HAP-1 (cell line): Measurements from ENCODE around the gene DHRS3.
"Not testable (repeated sequence)": the region's sequence is repeated elsewhere in the genome, so short reads cannot be mapped to it uniquely, and the experiment has no call there.

Experiments used
- DNase-seq, 2 experiments: peaks; one replicate each; pipeline ENCODE4 v3.0.0-alpha.2; 2016 to 2020; ENCODE audit warnings: low spot score in 2 of 2
- H3K27me3 ChIP-seq: fragments of 250-450 bp; sonication (Bioruptor Pico); 2 replicates; pipeline ENCODE4 v1.5.1; 2020; ENCODE audit warnings: low read depth, mild to moderate bottlenecking, moderate library complexity
- H3K36me3 ChIP-seq: fragments of 250-450 bp; sonication (Bioruptor Pico); replicated peaks from 2 replicates; pipeline ENCODE4 v1.5.1; 2020; ENCODE audit warnings: mild to moderate bottlenecking
- H3K4me1 ChIP-seq: fragments of 250-450 bp; sonication (Bioruptor Pico); 2 replicates; pipeline ENCODE4 v1.5.1; 2020; ENCODE audit warnings: mild to moderate bottlenecking
- H3K4me3 ChIP-seq: fragments of 250-450 bp; sonication (Bioruptor Pico); 2 replicates; pipeline ENCODE4 v1.5.1; 2020; ENCODE audit warnings: mild to moderate bottlenecking, moderate library complexity
- H3K9me3 ChIP-seq: fragments of 250-450 bp; sonication (Bioruptor Pico); 2 replicates; pipeline ENCODE4 v1.5.1; 2020; ENCODE audit warnings: mild to moderate bottlenecking, moderate library complexity
- in situ Hi-C: fragments of 300-500 bp; cut with MboI; formaldehyde crosslinking; loops from 3 replicates; pipeline ENCODE4 v1.14.3; 2020; ENCODE audit warnings: low sequenced_read_pairs, inconsistent platforms, mixed read lengths

The DHRS3 gene

GRCh38 chr1:12529640-12530174 is 88.3 kb downstream of the DHRS3 start:
- H3K4me3 ChIP-seq = no peak overlapping the region
- no peak for DNase-seq
- in situ Hi-C loops = no loop called here
- no peaks in the 10 kb centered on the region for H3K9me3 ChIP-seq
- no peaks in the 10 kb centered on the region for H3K27me3 ChIP-seq
- no peaks in the 10 kb centered on the region for H3K36me3 ChIP-seq
- H3K4me1 ChIP-seq = no peaks in the 10 kb centered on the region

- H3K4me1 ChIP-seq = no peaks in the 10 kb centered on the region
- H3K4me3 ChIP-seq = no peak overlapping the region
- in situ Hi-C loops = no loop called here
- no peaks in the 10 kb centered on the region for H3K9me3 ChIP-seq
- no peak for DNase-seq
- H3K36me3 ChIP-seq = no peaks in the 10 kb centered on the region
- H3K27me3 ChIP-seq = no peaks in the 10 kb centered on the region
These were observed 89.8 kb downstream of the DHRS3 start for GRCh38 chr1:12528021-12528852.

GRCh38 chr1:12527564-12527963 is 90.4 kb downstream of the DHRS3 start:
- no peak overlapping the region for H3K4me3 ChIP-seq
- no peak for DNase-seq
- in situ Hi-C loops = no loop called here

GRCh38 chr1:12525311-12526181 is 92.5 kb downstream of the DHRS3 start:
- Histone ChIP-seq H3K4me1 (no peaks in the 10 kb centered on the region), H3K36me3 (no peaks in the 10 kb centered on the region), H3K4me3 (no peak overlapping the region), H3K9me3 (no peaks in the 10 kb centered on the region), H3K27me3 (no peaks in the 10 kb centered on the region)
- DNase-seq = no peak
- in situ Hi-C loops = no loop called here

More at GRCh38 chr1:12527564-12527963, 90.4 kb downstream of the DHRS3 start:
- Histone ChIP-seq H3K36me3 (no peaks in the 10 kb centered on the region), H3K4me1 (no peaks in the 10 kb centered on the region), H3K9me3 (no peaks in the 10 kb centered on the region), H3K27me3 (no peaks in the 10 kb centered on the region)

- H3K27me3 ChIP-seq = no peaks in the 10 kb centered on the region
- in situ Hi-C loops = no loop called here
- H3K36me3 ChIP-seq = no peaks in the 10 kb centered on the region
- no peaks in the 10 kb centered on the region for H3K9me3 ChIP-seq
- DNase-seq = no peak
- no peaks in the 10 kb centered on the region for H3K4me1 ChIP-seq
- no peak overlapping the region for H3K4me3 ChIP-seq
These were observed 93.7 kb downstream of the DHRS3 start for GRCh38 chr1:12524266-12524665.

GRCh38 chr1:12522780-12523179 is 95.2 kb downstream of the DHRS3 start:
- H3K4me3 ChIP-seq, H3K4me1 ChIP-seq, H3K9me3 ChIP-seq, H3K36me3 ChIP-seq, DNase-seq, in situ Hi-C loops, H3K27me3 ChIP-seq: not testable (repeated sequence)

- H3K36me3 ChIP-seq = no peaks in the 10 kb centered on the region
- DNase-seq = no peak
- in situ Hi-C loops = no loop called here
- H3K27me3 ChIP-seq = no peaks in the 10 kb centered on the region
- no peaks in the 10 kb centered on the region for H3K9me3 ChIP-seq
- H3K4me1 ChIP-seq = no peaks in the 10 kb centered on the region
- no peak overlapping the region for H3K4me3 ChIP-seq
These were observed 96.9 kb downstream of the DHRS3 start for GRCh38 chr1:12521096-12521495.

- H3K4me3 ChIP-seq = no peak overlapping the region
- H3K4me1 ChIP-seq = no peaks in the 10 kb centered on the region
- in situ Hi-C loops = no loop called here
- no peaks in the 10 kb centered on the region for H3K9me3 ChIP-seq
- no peak for DNase-seq
- H3K27me3 ChIP-seq = no peaks in the 10 kb centered on the region
- no peaks in the 10 kb centered on the region for H3K36me3 ChIP-seq
These were observed 98.2 kb downstream of the DHRS3 start for GRCh38 chr1:12519693-12520364.

- Histone ChIP-seq H3K36me3 (no peaks in the 10 kb centered on the region), H3K27me3 (no peaks in the 10 kb centered on the region), H3K9me3 (no peaks in the 10 kb centered on the region), H3K4me1 (no peaks in the 10 kb centered on the region), H3K4me3 (no peak overlapping the region)
- in situ Hi-C loops = no loop called here
- no peak for DNase-seq
These were observed 98.9 kb downstream of the DHRS3 start for GRCh38 chr1:12518931-12519692.
